Measurements from ENCODE around the gene ROCK2. TPM values are rescaled to one million over a fixed set of nuclear protein-coding genes. Genes with fewer than 3 reads are reported as not detected.
A peak's percentile ranks its signal among the peaks of the same experiment; 100 is the strongest.

Gene ROCK2
- total and polyA plus RNA-seq, 2 of the 13 experiments (the other 11 are each of a cell fraction or from before 2014, with no cell fraction given): 38.1 to 119 TPM

- peaks cover 77% of the 10 kb centered on the region for H3K4me1 ChIP-seq (ENCODE audit: insufficient read depth, low read length)
- peak overlapping the region; percentile 45 for H3K9ac ChIP-seq (ENCODE audit: insufficient read depth, low read depth, low read length)
- TF ChIP-seq TFE3 (CRISPR knock-in tag; IDR thresholded peaks at IDR 0.05) (peak; percentile 18; the same call in 1 of the 2 replicates), ZNF205 (CRISPR knock-in tag; IDR thresholded peaks at IDR 0.05) (peak; percentile 41; the same call in 1 of the 2 replicates), ZNF232 (CRISPR knock-in tag; IDR thresholded peaks at IDR 0.05; ENCODE audit: borderline replicate concordance) (no peak), CREM (IDR thresholded peaks at IDR 0.05) (peak; percentile 62), CREM (CRISPR knock-in tag; IDR thresholded peaks at IDR 0.05) (no peak), MEF2D (CRISPR knock-in tag; IDR thresholded peaks at IDR 0.05) (no peak), ZNF550 (CRISPR knock-in tag; IDR thresholded peaks at IDR 0.05; ENCODE audit: borderline replicate concordance) (no peak), MIER2 (CRISPR knock-in tag; IDR thresholded peaks at IDR 0.05) (no peak), HOXA9 (CRISPR knock-in tag; IDR thresholded peaks at IDR 0.05; ENCODE audit: borderline replicate concordance) (no peak), ZNF883 (CRISPR knock-in tag; IDR thresholded peaks at IDR 0.05; ENCODE audit: not compliant biosample characterization) (no peak), ZNF546 (CRISPR knock-in tag; conservative IDR thresholded peaks at IDR 0.05) (0 out of 2 replicates have a peak, but pooled peaks have one; percentile 36), TOPORS (CRISPR knock-in tag; IDR thresholded peaks at IDR 0.05) (no peak), SIX1 (CRISPR knock-in tag; IDR thresholded peaks at IDR 0.05; ENCODE audit: borderline replicate concordance) (peak; percentile 63; the same call in 1 of the 2 replicates), HIC2 (CRISPR knock-in tag; IDR thresholded peaks at IDR 0.05; ENCODE audit: low read depth) (peak; percentile 75), ZNF382 (CRISPR knock-in tag; IDR thresholded peaks at IDR 0.05; ENCODE audit: borderline replicate concordance) (no peak), TCF7L2 (IDR thresholded peaks at IDR 0.05; ENCODE audit: low read depth, low read length) (no peak), SMYD3 (CRISPR knock-in tag; IDR thresholded peaks at IDR 0.05) (no peak), ZNF580 (CRISPR knock-in tag; IDR thresholded peaks at IDR 0.05; ENCODE audit: borderline replicate concordance, low read depth) (0 out of 2 replicates have a peak, but pooled peaks have one; percentile 12), PPARG (CRISPR knock-in tag; conservative IDR thresholded peaks at IDR 0.05) (peak; percentile 57; the same call in 1 of the 2 replicates), BRD4 (CRISPR knock-in tag; IDR thresholded peaks at IDR 0.05) (no peak), ELF1 (CRISPR knock-in tag; IDR thresholded peaks at IDR 0.05) (no peak), ZNF264 (CRISPR knock-in tag; IDR thresholded peaks at IDR 0.05) (0 out of 2 replicates have a peak, but pooled peaks have one; percentile 45)
- TF ChIP-seq, protein P1, sequence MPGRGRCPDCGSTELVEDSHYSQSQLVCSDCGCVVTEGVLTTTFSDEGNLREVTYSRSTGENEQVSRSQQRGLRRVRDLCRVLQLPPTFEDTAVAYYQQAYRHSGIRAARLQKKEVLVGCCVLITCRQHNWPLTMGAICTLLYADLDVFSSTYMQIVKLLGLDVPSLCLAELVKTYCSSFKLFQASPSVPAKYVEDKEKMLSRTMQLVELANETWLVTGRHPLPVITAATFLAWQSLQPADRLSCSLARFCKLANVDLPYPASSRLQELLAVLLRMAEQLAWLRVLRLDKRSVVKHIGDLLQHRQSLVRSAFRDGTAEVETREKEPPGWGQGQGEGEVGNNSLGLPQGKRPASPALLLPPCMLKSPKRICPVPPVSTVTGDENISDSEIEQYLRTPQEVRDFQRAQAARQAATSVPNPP (CRISPR knock-in tag; IDR thresholded peaks at IDR 0.05): no peak
Measured at GRCh38 chr2:11387843-11388242, 43.4 kb upstream of the ROCK2 start.

More at GRCh38 chr2:11387843-11388242, 43.4 kb upstream of the ROCK2 start:
- Histone ChIP-seq H3K4me3 (replicated peaks in 1 of 3; ENCODE audit: insufficient read depth in 1 of 3, low read depth in 2 of 3, low read length in 3 of 3) (peak overlapping the region; percentile 0 to 61 (median 27); a peak in 2 of 6 replicates), H3K9me3 (ENCODE audit: low read length) (no peaks in the 10 kb centered on the region), H3K79me2 (ENCODE audit: insufficient read depth, low read length) (no peaks in the 10 kb centered on the region), H4K20me1 (ENCODE audit: insufficient read depth, low read length) (no peaks in the 10 kb centered on the region), H2AFZ (ENCODE audit: low read length) (no peak overlapping the region), H3K27ac (ENCODE audit: extremely low read length, insufficient read depth, low read length) (no peak overlapping the region), H3K27me3 (ENCODE audit: control insufficient read depth in 1 of 2, insufficient read depth in 2 of 2, low read length in 2 of 2) (no peaks in the 10 kb centered on the region), H3K4me2 (ENCODE audit: low read depth, low read length) (peak overlapping the region; percentile 81), H3K36me3 (replicated peaks in 1 of 2; ENCODE audit: control insufficient read depth in 1 of 2, insufficient read depth in 2 of 2, low read length in 2 of 2) (no peaks in the 10 kb centered on the region)
- ChIA-PET CTCF (ENCODE audit: low intra/inter-chr PET ratio, low total read pairs) (no interaction called here), POLR2A (interaction anchor here (0.8 to 7.5 kb wide), 9 partner anchors 11 to 48 kb away, joined by 3 to 99 read pairs (median 10); partner anchors contain the start of gene ROCK2)
- peak; percentile 87 for DNase-seq (ENCODE audit: low spot score)
- peak; percentile 53 for FAIRE-seq
- intact Hi-C loops (cut with micrococcal nuclease; ENCODE audit: unreplicated experiment) (no loop called here), in situ Hi-C loops (cut with HindIII; ENCODE audit: extremely low pct_ligation_motif_present, low pct_unique_long_range_greater_than_20kb) (no loop called here)
- no TSS peak for BruUV-seq (replicated peaks)
- WGBS (ENCODE audit: low lambda C conversion rate): 1% methylated on average over 8 of the region's 8 CpGs
- peak; percentile 15 for ATAC-seq

Measured in HepG2 (cell line).